ENCODE data around the gene TMX1.

DNA sequence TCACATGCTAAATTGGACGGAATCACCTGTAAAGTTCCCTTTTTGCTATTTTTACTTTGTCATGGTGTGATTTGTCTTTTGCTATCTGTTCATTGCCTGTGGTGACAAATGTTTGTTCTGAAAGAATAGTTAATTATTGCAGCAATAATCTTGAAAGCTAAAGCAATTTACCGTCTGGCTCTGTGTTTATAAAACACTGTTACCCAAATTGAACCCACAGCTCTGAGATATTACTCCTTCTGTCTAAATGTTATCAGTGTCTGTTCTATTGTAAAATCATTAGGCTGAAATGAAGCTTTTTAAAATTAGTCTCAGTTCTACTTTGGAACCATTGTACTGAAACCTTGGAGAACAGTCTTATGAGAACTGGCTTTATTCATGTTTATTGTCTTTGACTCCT, 42.5 kb downstream of the TMX1 start:
- TF ChIP-seq POLR2A (IDR thresholded peaks at IDR 0.05), result no peak
- TF ChIP-seq, protein P1, sequence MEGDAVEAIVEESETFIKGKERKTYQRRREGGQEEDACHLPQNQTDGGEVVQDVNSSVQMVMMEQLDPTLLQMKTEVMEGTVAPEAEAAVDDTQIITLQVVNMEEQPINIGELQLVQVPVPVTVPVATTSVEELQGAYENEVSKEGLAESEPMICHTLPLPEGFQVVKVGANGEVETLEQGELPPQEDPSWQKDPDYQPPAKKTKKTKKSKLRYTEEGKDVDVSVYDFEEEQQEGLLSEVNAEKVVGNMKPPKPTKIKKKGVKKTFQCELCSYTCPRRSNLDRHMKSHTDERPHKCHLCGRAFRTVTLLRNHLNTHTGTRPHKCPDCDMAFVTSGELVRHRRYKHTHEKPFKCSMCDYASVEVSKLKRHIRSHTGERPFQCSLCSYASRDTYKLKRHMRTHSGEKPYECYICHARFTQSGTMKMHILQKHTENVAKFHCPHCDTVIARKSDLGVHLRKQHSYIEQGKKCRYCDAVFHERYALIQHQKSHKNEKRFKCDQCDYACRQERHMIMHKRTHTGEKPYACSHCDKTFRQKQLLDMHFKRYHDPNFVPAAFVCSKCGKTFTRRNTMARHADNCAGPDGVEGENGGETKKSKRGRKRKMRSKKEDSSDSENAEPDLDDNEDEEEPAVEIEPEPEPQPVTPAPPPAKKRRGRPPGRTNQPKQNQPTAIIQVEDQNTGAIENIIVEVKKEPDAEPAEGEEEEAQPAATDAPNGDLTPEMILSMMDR (IDR thresholded peaks at IDR 0.05), result no peak

Measured in heart left ventricle (tissue), 13 donors.